CD4-positive, alpha-beta T cell treated with Interleukin-4 for 4 hours (primary cell): Measurements from ENCODE around the gene SAP30L.

ENCODE experiments used
- DNase-seq: peaks from one replicate; pipeline ENCODE4 v3.0.0-alpha.2; 2020

SAP30L gene

GRCh38 chr5:154422298-154422697, 23.5 kb upstream of the SAP30L start:
- no peak for DNase-seq

- DNase-seq, result no peak
Observed at GRCh38 chr5:154428208-154428607, 17.6 kb upstream of the SAP30L start.

GRCh38 chr5:154429341-154429740, 16.5 kb upstream of the SAP30L start:
- no peak for DNase-seq

GRCh38 chr5:154430466-154430865, 15.3 kb upstream of the SAP30L start:
- no peak for DNase-seq

GRCh38 chr5:154430961-154431630, 14.7 kb upstream of the SAP30L start:
- no peak for DNase-seq

- DNase-seq, result no peak
Observed at GRCh38 chr5:154435226-154435625, 10.6 kb upstream of the SAP30L start.

- DNase-seq, result no peak
Observed at GRCh38 chr5:154437281-154437965, 8.4 kb upstream of the SAP30L start.

- no peak for DNase-seq
Observed at GRCh38 chr5:154440540-154440939, 5.3 kb upstream of the SAP30L start.

- DNase-seq, result no peak
Observed at GRCh38 chr5:154442801-154443200, 3.0 kb upstream of the SAP30L start.

GRCh38 chr5:154444556-154445421, 1.0 kb upstream of the SAP30L start:
- no peak for DNase-seq

GRCh38 chr5:154446195-154447088, 645 bp downstream of the SAP30L start:
- DNase-seq, result no peak

GRCh38 chr5:154447089-154447725, 1.4 kb downstream of the SAP30L start:
- peak; percentile 33 for DNase-seq

GRCh38 chr5:154449786-154450185, 4.0 kb downstream of the SAP30L start:
- DNase-seq, result no peak

GRCh38 chr5:154451957-154452356, 6.2 kb downstream of the SAP30L start:
- DNase-seq, result no peak

- no peak for DNase-seq
Observed at GRCh38 chr5:154455585-154455984, 9.8 kb downstream of the SAP30L start.

GRCh38 chr5:154456540-154456939, 10.7 kb downstream of the SAP30L start:
- no peak for DNase-seq

- DNase-seq, result no peak
Observed at GRCh38 chr5:154459015-154459414, 13.2 kb downstream of the SAP30L start.

- no peak for DNase-seq
Observed at GRCh38 chr5:154460172-154460571, 14.4 kb downstream of the SAP30L start.

- no peak for DNase-seq
Observed at GRCh38 chr5:154461531-154461930, 15.7 kb downstream of the SAP30L start.

- DNase-seq, result no peak
Observed at GRCh38 chr5:154464438-154464837, 18.6 kb downstream of the SAP30L start.

GRCh38 chr5:154465169-154465568, 19.4 kb downstream of the SAP30L start:
- DNase-seq, result no peak

- DNase-seq, result no peak
Observed at GRCh38 chr5:154466147-154466546, 20.4 kb downstream of the SAP30L start.
